HepG2 (cell line): ENCODE results near the gene UCN2. TPM values are rescaled to one million over a fixed set of nuclear protein-coding genes. Genes with fewer than 3 reads are reported as not detected.

Experiments used
- AHDC1 ChIP-seq: sonication (generic); formaldehyde crosslinking; IDR thresholded peaks from 2 replicates; pipeline ENCODE4 v1.5.1; 2020; ENCODE audit warnings: mild to moderate bottlenecking, missing genetic modification reagents, borderline replicate concordance
- ATF4 ChIP-seq, 2 experiments: fragments of 450-650 bp in 1 of 2; sonication (generic) in 1 of 2; formaldehyde crosslinking; IDR thresholded peaks; 2 replicates each; pipeline versions ENCODE4 v1.5.0 to v1.8.0; 2020 to 2022; ENCODE audit warnings: mild to moderate bottlenecking in 1 of 2, missing genetic modification reagents in 1 of 2
- DNMT3B ChIP-seq: conservative IDR thresholded peaks from 2 replicates; pipeline ENCODE4 v1.6.1; 2016; ENCODE audit warnings: missing biosample characterization, control low read depth
- DZIP1 ChIP-seq: sonication (generic); formaldehyde crosslinking; IDR thresholded peaks from 2 replicates; pipeline ENCODE4 v1.5.0; 2020; ENCODE audit warnings: mild to moderate bottlenecking, missing genetic modification reagents
- NCOA5 ChIP-seq: sonication (generic); formaldehyde crosslinking; IDR thresholded peaks from 2 replicates; pipeline ENCODE4 v1.4.0; 2020; ENCODE audit warnings: missing genetic modification reagents
- POLR2AphosphoS5 ChIP-seq: IDR thresholded peaks from 2 replicates; pipeline ENCODE4 v1.6.1; 2012; ENCODE audit warnings: low read depth, low read length
- RELA ChIP-seq: sonication (generic); formaldehyde crosslinking; IDR thresholded peaks from 2 replicates; pipeline ENCODE4 v1.4.0; 2020; ENCODE audit warnings: missing genetic modification reagents
- RXRA ChIP-seq: sonication (generic); formaldehyde crosslinking; IDR thresholded peaks from 2 replicates; pipeline ENCODE4 v1.5.1; 2020; ENCODE audit warnings: missing genetic modification reagents
- SRSF9 ChIP-seq: fragments of 200-400 bp; formaldehyde crosslinking; IDR thresholded peaks from 2 replicates; pipeline ENCODE4 v1.6.1; 2018; ENCODE audit warnings: borderline replicate concordance, mild to moderate bottlenecking, low read depth, low read length; ENCODE audit not compliant: insufficient read depth, poor library complexity, severe bottlenecking
- SYNCRIP ChIP-seq: fragments of 200-400 bp; formaldehyde crosslinking; IDR thresholded peaks from 2 replicates; pipeline ENCODE4 v1.6.1; 2018; ENCODE audit warnings: mild to moderate bottlenecking, low read depth, low read length; ENCODE audit not compliant: insufficient read depth
- YY1 ChIP-seq: IDR thresholded peaks from 2 replicates; pipeline ENCODE4 v1.6.1; 2011; ENCODE audit warnings: low read length, low read depth, moderate library complexity, mild to moderate bottlenecking; ENCODE audit not compliant: insufficient read depth, insufficient replicate concordance
- ZNF24 ChIP-seq: fragments of 450-650 bp; IDR thresholded peaks from 2 replicates; pipeline ENCODE4 v1.6.1; 2017; ENCODE audit warnings: antibody characterized with exemption, mild to moderate bottlenecking
- ZNF260 ChIP-seq: sonication (generic); formaldehyde crosslinking; IDR thresholded peaks from 2 replicates; pipeline ENCODE4 v1.4.0; 2020; ENCODE audit warnings: missing genetic modification reagents, low read depth, mild to moderate bottlenecking, borderline replicate concordance
- ZNF572 ChIP-seq: sonication (generic); formaldehyde crosslinking; IDR thresholded peaks from 2 replicates; pipeline ENCODE4 v1.5.1; 2020; ENCODE audit warnings: mild to moderate bottlenecking, missing genetic modification reagents
- ZNF784 ChIP-seq: sonication (generic); formaldehyde crosslinking; IDR thresholded peaks from 2 replicates; pipeline ENCODE4 v1.5.1; 2020; ENCODE audit warnings: missing genetic modification reagents, mild to moderate bottlenecking, borderline replicate concordance
- ZNF879 ChIP-seq: sonication (generic); formaldehyde crosslinking; IDR thresholded peaks from 2 replicates; pipeline ENCODE4 v1.8.1; 2023; ENCODE audit warnings: missing genetic modification reagents
- ZNF883 ChIP-seq: sonication (generic); formaldehyde crosslinking; IDR thresholded peaks from 2 replicates; pipeline ENCODE4 v1.5.1; 2020; ENCODE audit warnings: mild to moderate bottlenecking, missing genetic modification reagents; ENCODE audit errors: not compliant biosample characterization
- ZNF891 ChIP-seq: sonication (generic); formaldehyde crosslinking; IDR thresholded peaks from 2 replicates; pipeline ENCODE4 v1.5.0; 2020; ENCODE audit warnings: mild to moderate bottlenecking, missing genetic modification reagents
- polyA plus RNA-seq, 8 experiments: library from polyadenylated mRNA; depleted of rRNA in 3 of 8; stranded (reverse) in 7 of 8; unstranded in 1 of 8; fragments of >200 nt; fragmentation: Illumina TruSeq in 4 of 8; extraction: Trizol in 4 of 8; gene quantifications; 2 replicates each; pipeline versions ENCODE4 v1.2.1 to v1.2.3, GENCODE V29; 2011 to 2016; ENCODE audit warnings: low read depth in 4 of 8, missing spikeins in 1 of 8, mixed read lengths in 1 of 8; ENCODE audit not compliant: insufficient read depth in 1 of 8
- total RNA-seq, 5 experiments: library from RNA; depleted of rRNA; stranded (reverse); fragments of >200 nt; fragmentation: Illumina TruSeq; extraction: Trizol; gene quantifications; 2 replicates each; pipeline ENCODE4 v1.2.3, GENCODE V29; 2016; ENCODE audit warnings: low read depth in 1 of 5

Gene UCN2
- total and polyA plus RNA-seq, 2 of the 13 experiments (the other 11 are each of a cell fraction or from before 2014, with no cell fraction given) = 0.07 to 1.5 TPM

- TF ChIP-seq ZNF784 (peak; percentile 67), ZNF24 (no peak), ZNF883 (no peak), POLR2AphosphoS5 (peak; percentile 85), NCOA5 (CRISPR knock-in tag) (no peak), ZNF572 (CRISPR knock-in tag) (no peak), YY1 (no peak), SYNCRIP (no peak), DNMT3B (no peak), RELA (no peak), DZIP1 (CRISPR knock-in tag) (peak; percentile 33; the same call in 1 of the 2 replicates), RXRA (CRISPR knock-in tag) (0 out of 2 replicates have a peak, but pooled peaks have one; percentile 2), ATF4 (CRISPR knock-in tag; IDR thresholded peaks at IDR 0.05) (no peak), ZNF891 (CRISPR knock-in tag) (peak; percentile 34; the same call in 1 of the 2 replicates), ZNF260 (no peak), AHDC1 (CRISPR knock-in tag) (0 out of 2 replicates have a peak, but pooled peaks have one; percentile 43), SRSF9 (no peak), ZNF879 (CRISPR knock-in tag) (no peak; the same call in 1 of the 2 replicates)
Measured at GRCh38 chr3:48555949-48556795, 7.4 kb downstream of the UCN2 start (continued).
